H1 (cell line): ENCODE measurements around the gene C1orf21. TPM values are rescaled to one million over a fixed set of nuclear protein-coding genes. Genes with fewer than 3 reads are reported as not detected.

ENCODE experiments used
- CBX5 ChIP-seq: fragments of 300-800, 300-1000 bp; sonication (generic); IDR thresholded peaks from 2 replicates; pipeline ENCODE4 v1.7.1; 2016; ENCODE audit warnings: antibody characterized with exemption, low read length, low read depth
- CEBPB ChIP-seq: IDR thresholded peaks from 2 replicates; pipeline ENCODE4 v1.6.1; 2012; ENCODE audit warnings: low read depth, low read length
- CHD7 ChIP-seq: fragments of 300-600 bp; sonication (generic); IDR thresholded peaks from 2 replicates; pipeline ENCODE4 v1.7.1; 2012; ENCODE audit warnings: low read length, moderate library complexity, mild to moderate bottlenecking, inconsistent platforms; ENCODE audit not compliant: insufficient replicate concordance
- CTCF ChIP-seq, 3 experiments: IDR thresholded peaks; 1 replicate in 2 of 3; 2 replicates in 1 of 3; pipeline versions ENCODE4 v1.5.1 to v1.6.1; 2011; ENCODE audit warnings: low read length in 3 of 3, mild to moderate bottlenecking in 3 of 3, inconsistent platforms in 2 of 3, low read depth in 1 of 3, moderate library complexity in 1 of 3; ENCODE audit not compliant: insufficient read depth in 1 of 3; ENCODE audit errors: control extremely low read depth in 1 of 3
- GABPA ChIP-seq: IDR thresholded peaks from 2 replicates; pipeline ENCODE4 v1.6.1; 2011; ENCODE audit warnings: mild to moderate bottlenecking, low read length, moderate library complexity, borderline replicate concordance; ENCODE audit not compliant: insufficient read depth
- KDM1A ChIP-seq: fragments of 200-600, 300-600 bp; sonication (generic); IDR thresholded peaks from 2 replicates; pipeline ENCODE4 v1.7.1; 2016; ENCODE audit warnings: mild to moderate bottlenecking, low read length, borderline replicate concordance
- PHF8 ChIP-seq: fragments of 200-600 bp; sonication (generic); conservative IDR thresholded peaks from 2 replicates; pipeline ENCODE4 v1.7.1; 2012; ENCODE audit warnings: low read depth, mild to moderate bottlenecking, inconsistent platforms, low read length, moderate library complexity
- POLR2A ChIP-seq, 2 experiments: IDR thresholded peaks; 1 replicate in 1 of 2; 2 replicates in 1 of 2; pipeline ENCODE4 v1.6.1; 2011; ENCODE audit warnings: low read depth in 2 of 2, low read length in 2 of 2, mild to moderate bottlenecking in 2 of 2; ENCODE audit errors: control extremely low read depth in 1 of 2
- SP1 ChIP-seq: IDR thresholded peaks from 2 replicates; pipeline ENCODE4 v1.6.1; 2011; ENCODE audit warnings: low read depth, low read length
- SP4 ChIP-seq: IDR thresholded peaks from 2 replicates; pipeline ENCODE4 v1.6.1; 2012; ENCODE audit warnings: low read length, inconsistent platforms
- polyA plus RNA-seq, 7 experiments: library from polyadenylated mRNA; depleted of rRNA in 3 of 7; stranded (reverse) in 5 of 7; unstranded in 2 of 7; fragments of >200 nt in 5 of 7; fragments of 200-250 nt in 2 of 7; gene quantifications; 1 replicate in 5 of 7; 2 replicates in 1 of 7; 4 replicates in 1 of 7; pipeline versions ENCODE4 v1.2.1 to v1.2.3, GENCODE V29; 2011 to 2013; ENCODE audit warnings: missing spikeins in 2 of 7, mixed read lengths in 2 of 7
- total RNA-seq: library from RNA; stranded (reverse); fragmentation: NEBNext Ultra II Directional; extraction: Animal tissue kit (Norgen Biotek cat#: 25700); gene quantifications from 2 replicates; pipeline ENCODE4 v1.2.1, GENCODE V29; 2021

The C1orf21 gene
- total and polyA plus RNA-seq, 2 of the 8 experiments (the other 6 are each of a cell fraction or from before 2014, with no cell fraction given), result 16.6 to 51.0 TPM

- TF ChIP-seq CHD7 (no peak), PHF8 (no peak), POLR2A (IDR thresholded peaks at IDR 0.05; ENCODE audit: control extremely low read depth in 1 of 2, low read depth in 2 of 2, low read length in 2 of 2) (no peak), SP4 (no peak), SP1 (no peak), KDM1A (no peak), CBX5 (no peak), CTCF (IDR thresholded peaks at IDR 0.05; ENCODE audit: control extremely low read depth in 1 of 3, insufficient read depth in 1 of 3, low read depth in 1 of 3, low read length in 3 of 3) (no peak), CEBPB (no peak), GABPA (no peak)
These were observed 32.1 kb upstream of the C1orf21 start (continued) for GRCh38 chr1:184354719-184355118.
